Osteocyte (in vitro differentiated cells): ENCODE data around the gene CYB5R3. TPM values are rescaled to one million over a fixed set of nuclear protein-coding genes. Genes with fewer than 3 reads are reported as not detected.
"Not testable (repeated sequence)": the region's sequence is repeated elsewhere in the genome, so short reads cannot be mapped to it uniquely, and the experiment has no call there.

Experiments
- DNase-seq: peaks from one replicate; pipeline ENCODE4 v3.0.0; 2021; ENCODE audit warnings: mixed read lengths; ENCODE audit not compliant: unreplicated experiment; ENCODE audit errors: extremely low spot score
- H3K27ac Mint-ChIP-seq: one replicate; pipeline ENCODE4 v1.8.0; 2021; ENCODE audit warnings: mild to moderate bottlenecking, mixed read lengths; ENCODE audit not compliant: unreplicated experiment
- H3K27me3 Mint-ChIP-seq: one replicate; pipeline ENCODE4 v1.8.0; 2021; ENCODE audit warnings: mixed read lengths; ENCODE audit not compliant: unreplicated experiment
- H3K36me3 Mint-ChIP-seq: one replicate; pipeline ENCODE4 v1.8.0; 2021; ENCODE audit warnings: mixed read lengths; ENCODE audit not compliant: unreplicated experiment
- H3K4me1 Mint-ChIP-seq: one replicate; pipeline ENCODE4 v1.8.0; 2021; ENCODE audit warnings: mixed read lengths; ENCODE audit not compliant: unreplicated experiment
- H3K4me3 Mint-ChIP-seq: one replicate; pipeline ENCODE4 v1.8.0; 2021; ENCODE audit warnings: mild to moderate bottlenecking, moderate library complexity, mixed read lengths; ENCODE audit not compliant: unreplicated experiment
- H3K9me3 Mint-ChIP-seq: one replicate; pipeline ENCODE4 v1.8.0; 2021; ENCODE audit warnings: mixed read lengths; ENCODE audit not compliant: unreplicated experiment
- CTCF ChIP-seq: fragments of 200-600 bp; sonication (generic); IDR thresholded peaks from 2 replicates; pipeline ENCODE4 v1.5.0; 2021; ENCODE audit warnings: antibody characterized with exemption, mild to moderate bottlenecking, moderate library complexity
- total RNA-seq: library from RNA; stranded (reverse); gene quantifications from 2 replicates; pipeline ENCODE4 v1.2.1, GENCODE V29; 2021

Gene CYB5R3
- total RNA-seq, 1 donor from 2014 or later, result 408 TPM

GRCh38 chr22:42577623-42578240, 71.5 kb downstream of the CYB5R3 start:
- no peak for DNase-seq
- Mint-ChIP-seq H3K9me3 (no peaks in the 10 kb centered on the region), H3K4me1 (peaks cover 10% of the 10 kb centered on the region), H3K4me3 (no peak overlapping the region), H3K27ac (no peak overlapping the region), H3K27me3 (no peaks in the 10 kb centered on the region), H3K36me3 (peaks cover 7% of the 10 kb centered on the region)
- no peak for TF ChIP-seq CTCF

GRCh38 chr22:42577141-42577540, 72.1 kb downstream of the CYB5R3 start:
- DNase-seq, H3K27me3 Mint-ChIP-seq, H3K36me3 Mint-ChIP-seq, H3K4me3 Mint-ChIP-seq, H3K4me1 Mint-ChIP-seq, H3K9me3 Mint-ChIP-seq, H3K27ac Mint-ChIP-seq: not testable (repeated sequence)

- H3K27ac Mint-ChIP-seq, H3K4me1 Mint-ChIP-seq, H3K4me3 Mint-ChIP-seq, DNase-seq, H3K27me3 Mint-ChIP-seq, H3K9me3 Mint-ChIP-seq: not testable (repeated sequence)
- peaks cover 13% of the 10 kb centered on the region for H3K36me3 Mint-ChIP-seq
These were observed 73.1 kb downstream of the CYB5R3 start for GRCh38 chr22:42575996-42576574.

- not testable (repeated sequence) for H3K4me3 Mint-ChIP-seq, H3K9me3 Mint-ChIP-seq, DNase-seq, H3K4me1 Mint-ChIP-seq, H3K27me3 Mint-ChIP-seq, H3K27ac Mint-ChIP-seq
- H3K36me3 Mint-ChIP-seq, result peaks cover 15% of the 10 kb centered on the region
These were observed 74.7 kb downstream of the CYB5R3 start for GRCh38 chr22:42574468-42574867.

GRCh38 chr22:42574046-42574445, 75.1 kb downstream of the CYB5R3 start:
- H3K4me3 Mint-ChIP-seq, H3K27ac Mint-ChIP-seq, DNase-seq, H3K4me1 Mint-ChIP-seq, H3K9me3 Mint-ChIP-seq, H3K27me3 Mint-ChIP-seq: not testable (repeated sequence)
- peaks cover 15% of the 10 kb centered on the region for H3K36me3 Mint-ChIP-seq

- peaks cover 12% of the 10 kb centered on the region for H3K36me3 Mint-ChIP-seq
- not testable (repeated sequence) for H3K4me1 Mint-ChIP-seq, H3K9me3 Mint-ChIP-seq, H3K27ac Mint-ChIP-seq, DNase-seq, H3K4me3 Mint-ChIP-seq, H3K27me3 Mint-ChIP-seq
These were observed 78.1 kb downstream of the CYB5R3 start for GRCh38 chr22:42571068-42571467.

GRCh38 chr22:42570580-42570979, 78.6 kb downstream of the CYB5R3 start:
- H3K4me3 Mint-ChIP-seq, H3K27ac Mint-ChIP-seq, DNase-seq, H3K4me1 Mint-ChIP-seq, H3K27me3 Mint-ChIP-seq, H3K9me3 Mint-ChIP-seq: not testable (repeated sequence)
- H3K36me3 Mint-ChIP-seq, result peaks cover 12% of the 10 kb centered on the region

- not testable (repeated sequence) for DNase-seq, H3K36me3 Mint-ChIP-seq, H3K9me3 Mint-ChIP-seq, H3K27me3 Mint-ChIP-seq, H3K4me1 Mint-ChIP-seq, H3K27ac Mint-ChIP-seq, H3K4me3 Mint-ChIP-seq
These were observed 81.2 kb downstream of the CYB5R3 start for GRCh38 chr22:42567950-42568349.

Other genes starting within 250 kb of the CYB5R3 start
- gene NFAM1, start 217.0 kb downstream of the CYB5R3 start, total RNA-seq, result not detected in 2 replicates
- 38.6 and 40.4 TPM in 2 replicates for gene RRP7A, start 129.6 kb downstream of the CYB5R3 start, total RNA-seq
- 1.3 and 1.4 TPM in 2 replicates for gene SERHL2, start 95.4 kb downstream of the CYB5R3 start, total RNA-seq
- gene POLDIP3, start 34.5 kb downstream of the CYB5R3 start, total RNA-seq, result 77.8 and 77.9 TPM in 2 replicates
- gene ATP5MGL, start 8.8 kb downstream of the CYB5R3 start, total RNA-seq, result 0.47 and 1.3 TPM in 2 replicates
- gene A4GALT, start 71.5 kb upstream of the CYB5R3 start, total RNA-seq, result 29.9 and 32.8 TPM in 2 replicates
- 59.1 and 61.0 TPM in 2 replicates for gene ARFGAP3, start 207.9 kb upstream of the CYB5R3 start, total RNA-seq